HL-60/S4 treated with retinoic acid at 250 ng/mL for 4 days and 3 days (cell line): Measurements from ENCODE around the gene MLXIP.

Experiments
- in situ Hi-C: fragments of 300-500 bp; cut with MboI; formaldehyde crosslinking; loops from 2 replicates; pipeline ENCODE4 v1.7.0; 2022; ENCODE audit warnings: low sequenced_read_pairs

MLXIP gene

GRCh38 chr12:122123051-122123760, 44.6 kb downstream of the MLXIP start:
- in situ Hi-C loops, result loop anchor here (10.0 kb wide), 1 partner anchor 68 kb away; no protein-coding TSS in a partner anchor

GRCh38 chr12:122123761-122124145, 45.2 kb downstream of the MLXIP start:
- in situ Hi-C loops, result loop anchor here (10.0 kb wide), 1 partner anchor 69 kb away; no protein-coding TSS in a partner anchor

- in situ Hi-C loops, result loop anchor here (10.0 kb wide), 1 partner anchor 70 kb away; no protein-coding TSS in a partner anchor
These were observed 45.8 kb downstream of the MLXIP start for GRCh38 chr12:122124370-122124769.

GRCh38 chr12:122125452-122126341, 47.1 kb downstream of the MLXIP start:
- in situ Hi-C loops, result loop anchor here (10.0 kb wide), 1 partner anchor 71 kb away; no protein-coding TSS in a partner anchor

GRCh38 chr12:122126342-122126635, 47.7 kb downstream of the MLXIP start:
- in situ Hi-C loops, result loop anchor here (10.0 kb wide), 1 partner anchor 71 kb away; no protein-coding TSS in a partner anchor

- in situ Hi-C loops, result loop anchor here (10.0 kb wide), 1 partner anchor 72 kb away; no protein-coding TSS in a partner anchor
These were observed 48.4 kb downstream of the MLXIP start for GRCh38 chr12:122126713-122127597.

- in situ Hi-C loops, result loop anchor here (10.0 kb wide), 1 partner anchor 73 kb away; no protein-coding TSS in a partner anchor
These were observed 49.3 kb downstream of the MLXIP start for GRCh38 chr12:122127839-122128238.

- in situ Hi-C loops, result loop anchor here (10.0 kb wide), 1 partner anchor 74 kb away; no protein-coding TSS in a partner anchor
These were observed 49.9 kb downstream of the MLXIP start for GRCh38 chr12:122128481-122128880.

GRCh38 chr12:122129131-122129530, 50.6 kb downstream of the MLXIP start:
- in situ Hi-C loops, result loop anchor here (10.0 kb wide), 1 partner anchor 74 kb away; no protein-coding TSS in a partner anchor

- in situ Hi-C loops, result no loop called here
These were observed 51.6 kb downstream of the MLXIP start for GRCh38 chr12:122130150-122130549.

GRCh38 chr12:122133192-122133950, 54.8 kb downstream of the MLXIP start:
- in situ Hi-C loops, result no loop called here

GRCh38 chr12:122135437-122136031, 57.0 kb downstream of the MLXIP start:
- in situ Hi-C loops, result no loop called here

- in situ Hi-C loops, result no loop called here
These were observed 58.7 kb downstream of the MLXIP start for GRCh38 chr12:122137229-122137628.

GRCh38 chr12:122137681-122138080, 59.1 kb downstream of the MLXIP start:
- in situ Hi-C loops, result no loop called here

- in situ Hi-C loops, result no loop called here
These were observed 59.6 kb downstream of the MLXIP start for GRCh38 chr12:122138181-122138580.

GRCh38 chr12:122138616-122139015, 60.1 kb downstream of the MLXIP start:
- in situ Hi-C loops, result no loop called here

- in situ Hi-C loops, result no loop called here
These were observed 60.7 kb downstream of the MLXIP start for GRCh38 chr12:122139266-122139665.

GRCh38 chr12:122139941-122140340, 61.4 kb downstream of the MLXIP start:
- in situ Hi-C loops, result no loop called here

GRCh38 chr12:122140467-122141257, 62.1 kb downstream of the MLXIP start:
- in situ Hi-C loops, result no loop called here
